ENCODE data around the gene HNRNPC.

DNA sequence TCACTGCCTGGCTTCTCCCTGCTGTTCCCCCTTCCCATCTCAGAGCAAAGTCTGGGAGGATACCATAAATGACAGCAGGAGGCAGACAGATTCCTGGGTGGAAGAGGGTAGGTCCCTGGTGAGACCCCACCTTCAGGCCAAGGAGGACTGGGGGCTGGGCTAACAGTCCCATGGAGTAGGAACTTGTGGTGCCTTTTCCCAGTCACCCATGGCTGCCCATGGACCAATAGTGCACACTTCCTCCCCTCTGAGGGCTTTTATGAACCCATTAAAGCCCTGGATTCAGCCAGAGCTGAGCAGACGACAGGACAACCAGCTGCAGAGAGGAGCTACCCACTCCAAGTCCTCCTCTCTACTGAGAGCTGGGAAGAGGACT lies 76.8 kb downstream of the HNRNPC start:
- TF ChIP-seq CTCF (IDR thresholded peaks at IDR 0.05): no peak
- TF ChIP-seq ZFX (IDR thresholded peaks at IDR 0.05; ENCODE audit: borderline replicate concordance): no peak

Data from 22Rv1 (cell line).